ENCODE data around the gene C4orf17. TPM values are rescaled to one million over a fixed set of nuclear protein-coding genes. Genes with fewer than 3 reads are reported as not detected.

Gene C4orf17
- polyA plus RNA-seq, 1 experiment, result not detected

GRCh38 chr4:99573735-99574368 lies 63.0 kb downstream of the C4orf17 start:
- H3K4me3 ChIP-seq (ENCODE audit: low read depth, low read length), result no peak overlapping the region
- no peaks in the 10 kb centered on the region for H3K27me3 ChIP-seq (ENCODE audit: control insufficient read depth, insufficient read depth, low read length)
- ChIA-PET CTCF (interaction anchor here (0.9 kb wide), 1 partner anchor 234 kb away, joined by 3 read pairs; no protein-coding TSS in a partner anchor), POLR2A (no interaction called here)
- H3K9me3 ChIP-seq (ENCODE audit: control insufficient read depth, insufficient read depth, low read length), result no peaks in the 10 kb centered on the region
- no peak for TF ChIP-seq CTCF (IDR thresholded peaks at IDR 0.05; ENCODE audit: low read depth, low read length)
- H3K27ac ChIP-seq (ENCODE audit: low read depth, low read length), result no peak overlapping the region
- DNase-seq (ENCODE audit: low read depth, low spot score), result no peak

GRCh38 chr4:99574530-99575324 lies 63.9 kb downstream of the C4orf17 start, which contains the start of gene MTTP:
TSS of gene MTTP (plus strand) at chr4:99574824. CDS start at chr4:99574910, 86 bp downstream.
- ChIA-PET POLR2A (no interaction called here), CTCF (no interaction called here)
- no peak for TF ChIP-seq CTCF (IDR thresholded peaks at IDR 0.05; ENCODE audit: low read depth, low read length)
- H3K27ac ChIP-seq (ENCODE audit: low read depth, low read length), result no peak within 1 kb of the TSS
- H3K4me3 ChIP-seq (ENCODE audit: low read depth, low read length), result no peak within 1 kb of the TSS
- DNase-seq (ENCODE audit: low read depth, low spot score), result no peak
- H3K27me3 ChIP-seq (ENCODE audit: control insufficient read depth, insufficient read depth, low read length), result no peaks in the 10 kb centered on the region
- H3K9me3 ChIP-seq (ENCODE audit: control insufficient read depth, insufficient read depth, low read length), result no peaks in the 10 kb centered on the region

GRCh38 chr4:99578714-99579113 lies 67.9 kb downstream of the C4orf17 start:
- H3K4me3 ChIP-seq (ENCODE audit: low read depth, low read length), result no peak overlapping the region
- no peaks in the 10 kb centered on the region for H3K27me3 ChIP-seq (ENCODE audit: control insufficient read depth, insufficient read depth, low read length)
- H3K9me3 ChIP-seq (ENCODE audit: control insufficient read depth, insufficient read depth, low read length), result no peaks in the 10 kb centered on the region
- CTCF ChIA-PET, result no interaction called here
- no peak for DNase-seq (ENCODE audit: low read depth, low spot score)
- no peak for TF ChIP-seq CTCF (IDR thresholded peaks at IDR 0.05; ENCODE audit: low read depth, low read length)
- POLR2A ChIA-PET, result no interaction called here
- H3K27ac ChIP-seq (ENCODE audit: low read depth, low read length), result no peak overlapping the region

GRCh38 chr4:99585516-99585915 lies 74.7 kb downstream of the C4orf17 start:
- Histone ChIP-seq H3K27me3 (ENCODE audit: control insufficient read depth, insufficient read depth, low read length) (no peaks in the 10 kb centered on the region), H3K9me3 (ENCODE audit: control insufficient read depth, insufficient read depth, low read length) (no peaks in the 10 kb centered on the region), H3K27ac (ENCODE audit: low read depth, low read length) (no peak overlapping the region), H3K4me3 (ENCODE audit: low read depth, low read length) (no peak overlapping the region)
- CTCF ChIA-PET, result no interaction called here
- POLR2A ChIA-PET, result no interaction called here
- TF ChIP-seq CTCF (IDR thresholded peaks at IDR 0.05; ENCODE audit: low read depth, low read length), result no peak
- no peak for DNase-seq (ENCODE audit: low read depth, low spot score)

- ChIA-PET CTCF (no interaction called here), POLR2A (no interaction called here)
- no peaks in the 10 kb centered on the region for H3K27me3 ChIP-seq (ENCODE audit: control insufficient read depth, insufficient read depth, low read length)
- TF ChIP-seq CTCF (IDR thresholded peaks at IDR 0.05; ENCODE audit: low read depth, low read length), result no peak
- no peak overlapping the region for H3K27ac ChIP-seq (ENCODE audit: low read depth, low read length)
- no peak overlapping the region for H3K4me3 ChIP-seq (ENCODE audit: low read depth, low read length)
- no peak for DNase-seq (ENCODE audit: low read depth, low spot score)
- H3K9me3 ChIP-seq (ENCODE audit: control insufficient read depth, insufficient read depth, low read length), result no peaks in the 10 kb centered on the region
Measured at GRCh38 chr4:99586322-99586721, 75.5 kb downstream of the C4orf17 start.
